T follicular helper cell (primary cell): ENCODE data around the gene RABGEF1.
"Not testable (repeated sequence)": the region's sequence is repeated elsewhere in the genome, so short reads cannot be mapped to it uniquely, and the experiment has no call there.

Experiments used
- DNase-seq: peaks from one replicate; pipeline ENCODE4 v3.0.0-alpha.2; 2020; ENCODE audit warnings: low read depth

RABGEF1 gene

GRCh38 chr7:66815186-66815875 lies 74.8 kb downstream of the RABGEF1 start:
- not testable (repeated sequence) for DNase-seq

GRCh38 chr7:66815951-66816350 lies 75.4 kb downstream of the RABGEF1 start:
- DNase-seq: no peak

DNA sequence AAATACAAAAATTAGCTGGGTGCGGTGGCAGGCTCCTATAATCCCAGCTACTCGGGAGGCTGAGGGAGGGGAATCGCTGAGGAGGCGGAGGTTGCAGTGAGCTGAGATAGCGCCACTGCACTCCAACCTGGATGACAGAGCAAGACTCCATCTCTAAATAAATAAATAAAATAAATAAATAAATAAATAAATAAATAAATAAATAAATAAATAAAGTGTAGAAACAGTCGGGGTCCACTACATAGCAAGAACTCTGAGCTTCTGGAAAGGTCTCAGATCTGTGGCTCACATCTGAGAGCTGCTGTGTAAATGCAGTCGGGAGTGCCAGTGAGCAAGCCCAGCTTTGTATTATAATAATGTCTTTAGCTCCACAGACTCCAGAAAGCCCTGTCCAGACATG lies 76.1 kb downstream of the RABGEF1 start:
- not testable (repeated sequence) for DNase-seq

DNA sequence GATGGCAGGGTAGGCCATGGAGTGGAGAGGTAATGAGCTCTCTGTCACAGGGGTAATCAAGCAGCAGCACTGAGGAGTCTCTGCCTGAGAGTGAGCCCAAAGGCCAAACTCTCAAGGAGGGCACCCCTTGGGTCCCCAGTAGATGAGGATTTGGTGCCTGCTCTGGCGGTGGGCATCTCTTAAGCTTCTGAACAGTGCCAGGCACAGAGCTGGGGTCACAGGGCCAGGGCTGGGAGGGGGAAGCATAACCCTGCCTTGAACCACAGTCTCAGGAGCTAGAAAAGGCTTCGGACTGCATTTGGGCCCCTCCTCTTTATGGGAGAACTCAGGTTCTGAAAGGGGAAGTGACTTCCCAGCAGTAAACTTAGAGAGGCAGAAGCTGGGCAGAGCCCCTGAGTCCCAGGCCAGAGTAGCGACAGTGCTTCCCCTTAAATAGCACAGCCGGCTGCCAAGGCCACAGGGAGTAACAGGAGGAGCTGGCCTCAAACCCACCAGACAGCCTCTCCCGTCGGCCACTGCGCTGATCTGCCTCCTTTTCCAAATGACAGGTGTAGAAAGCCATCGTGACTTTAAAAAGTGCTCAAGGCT lies 76.8 kb downstream of the RABGEF1 start:
- DNase-seq: not testable (repeated sequence)

DNA sequence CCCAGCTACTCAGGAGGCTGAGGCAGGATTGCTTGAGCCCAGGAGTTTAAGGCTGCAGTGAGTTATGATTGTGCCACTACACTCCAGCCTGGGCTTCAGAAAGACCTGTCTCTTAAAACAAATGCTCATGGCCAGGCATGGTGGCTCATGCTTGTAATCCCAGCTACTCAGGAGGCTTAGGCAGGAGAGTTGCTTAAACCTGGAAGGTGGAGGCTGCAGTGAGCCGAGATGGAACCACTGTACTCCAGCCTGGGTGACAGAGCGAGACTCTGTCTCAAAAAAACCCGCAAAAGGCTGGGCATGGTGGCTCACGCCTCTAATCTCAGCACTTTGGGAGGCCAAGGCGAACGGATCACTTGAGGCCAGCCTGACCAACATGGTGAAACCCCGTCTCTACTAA lies 77.4 kb downstream of the RABGEF1 start:
- not testable (repeated sequence) for DNase-seq

GRCh38 chr7:66824041-66824440 lies 83.5 kb downstream of the RABGEF1 start:
- DNase-seq: no peak

- not testable (repeated sequence) for DNase-seq
These were observed 85.0 kb downstream of the RABGEF1 start for GRCh38 chr7:66825538-66825937.

- no peak for DNase-seq
These were observed 86.1 kb downstream of the RABGEF1 start for GRCh38 chr7:66826649-66827048.

DNA sequence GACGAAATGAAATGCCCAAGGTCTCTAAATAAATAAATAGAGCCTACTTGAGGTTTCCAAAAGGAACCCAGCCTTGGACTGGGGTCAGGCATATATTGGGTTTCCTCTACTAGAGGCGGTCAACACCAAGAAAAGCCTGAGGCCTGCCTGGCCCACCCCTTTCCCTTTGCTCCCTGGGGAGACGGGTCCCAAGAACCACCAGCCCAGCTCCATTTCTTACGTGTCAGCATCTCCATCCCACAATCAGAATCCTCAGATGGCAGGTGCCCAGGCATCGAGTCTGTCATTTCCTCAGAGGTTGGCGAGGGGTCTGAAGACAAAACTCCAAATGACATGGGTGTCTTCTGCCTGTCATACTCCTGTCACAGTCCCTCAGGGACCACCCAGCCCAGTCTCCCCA lies 90.4 kb downstream of the RABGEF1 start:
- DNase-seq: not testable (repeated sequence)

DNA sequence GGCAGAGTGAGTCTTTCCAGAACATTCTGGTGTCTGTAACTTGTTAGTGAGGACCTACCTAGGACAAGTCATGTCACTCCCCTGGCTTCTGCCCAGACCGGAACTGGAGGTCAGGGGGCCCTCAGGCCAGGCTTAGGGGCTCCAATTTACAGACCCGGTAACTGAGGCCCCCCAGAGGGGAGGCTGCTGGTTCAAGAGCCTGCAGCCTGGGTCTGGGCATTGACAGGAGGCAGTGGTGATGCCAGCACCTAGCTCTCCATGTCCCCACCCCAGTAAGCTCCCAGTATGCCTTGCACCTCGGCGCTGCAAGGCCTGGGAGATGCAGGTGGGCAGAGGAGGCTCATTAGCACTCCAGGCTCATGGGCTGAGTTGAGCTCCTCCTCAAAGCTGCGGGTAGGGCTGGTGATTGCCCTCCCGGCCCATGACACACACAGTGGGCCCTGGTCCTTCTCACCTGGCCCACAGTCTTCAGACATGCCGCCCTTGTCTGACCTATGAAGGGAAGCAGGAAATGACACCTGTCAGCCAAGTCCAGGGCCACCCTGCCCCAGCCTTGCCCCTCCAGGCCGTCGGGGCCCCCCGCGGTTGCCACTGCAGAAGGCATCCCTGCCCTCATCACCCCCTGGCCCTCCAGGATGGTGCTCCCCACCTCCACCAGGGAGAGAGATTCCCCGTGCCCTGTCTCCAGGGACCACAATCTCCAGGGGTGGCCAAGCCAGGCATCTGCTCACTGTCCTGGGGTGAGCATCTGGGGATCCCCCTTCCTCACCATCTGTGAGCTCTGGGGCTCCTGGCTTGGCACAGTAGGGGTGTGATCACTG lies 92.2 kb downstream of the RABGEF1 start:
- DNase-seq: no peak

DNA sequence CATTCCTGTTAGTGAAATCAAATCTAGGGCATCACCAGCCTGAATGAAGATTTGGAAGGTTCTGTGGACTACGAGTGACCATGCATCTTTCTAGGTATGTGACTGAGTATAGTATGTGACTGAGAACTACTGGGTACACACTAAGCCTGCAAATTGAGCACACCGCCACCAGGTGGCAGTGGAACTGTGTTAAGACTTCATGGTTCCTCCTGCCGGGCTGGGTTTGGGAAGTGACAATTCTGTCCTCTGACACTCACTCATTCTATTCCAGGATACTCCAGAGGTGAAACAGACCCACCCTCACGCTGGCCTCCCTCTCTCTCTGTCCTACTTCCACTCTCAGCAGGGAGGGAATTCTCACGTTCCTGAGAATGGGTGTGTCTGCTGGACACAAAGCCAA lies 96.5 kb downstream of the RABGEF1 start:
- DNase-seq: no peak

DNA sequence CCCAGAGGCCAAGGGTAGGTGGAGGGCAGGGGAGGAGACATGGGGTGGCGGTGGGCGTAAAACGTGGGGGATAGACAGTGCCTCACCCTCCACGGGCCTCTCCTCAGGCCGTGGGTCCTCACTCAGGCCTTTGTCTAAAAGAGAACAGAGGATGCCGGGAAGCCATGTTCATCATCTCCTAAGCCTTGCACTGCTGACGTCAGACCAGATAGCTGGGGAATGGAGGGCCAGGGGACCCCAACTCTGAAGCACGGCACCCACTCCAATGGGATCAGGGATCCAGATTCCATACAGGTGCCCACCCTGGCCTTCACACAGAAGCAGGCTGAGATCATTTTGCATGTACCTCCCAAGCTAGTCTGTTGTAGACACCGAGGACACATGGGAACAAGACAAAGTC lies 97.1 kb downstream of the RABGEF1 start:
- no peak for DNase-seq

GRCh38 chr7:66839814-66840213 lies 99.3 kb downstream of the RABGEF1 start:
- no peak for DNase-seq

- DNase-seq: no peak
These were observed 99.8 kb downstream of the RABGEF1 start for GRCh38 chr7:66840316-66840715.

DNA sequence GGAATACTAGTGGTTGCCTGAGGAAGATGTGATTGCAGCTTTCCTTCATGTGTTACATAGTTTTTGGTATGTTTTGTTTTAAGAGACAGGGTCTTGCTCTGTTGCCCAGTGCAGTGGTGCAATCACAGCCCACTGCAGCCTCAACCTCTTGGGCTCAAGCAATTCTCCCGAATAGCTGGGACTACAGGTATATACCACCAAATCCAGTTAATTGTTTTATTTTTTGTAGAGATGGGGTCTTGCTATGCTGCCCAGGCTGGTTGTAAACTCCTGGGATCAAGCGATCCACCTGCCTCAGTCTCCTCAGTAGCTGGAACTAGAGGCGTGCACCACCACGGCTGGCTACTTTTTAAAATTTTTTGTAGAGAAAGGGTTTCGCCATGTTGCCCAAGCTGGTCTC lies 101.4 kb downstream of the RABGEF1 start:
- no peak for DNase-seq

DNA sequence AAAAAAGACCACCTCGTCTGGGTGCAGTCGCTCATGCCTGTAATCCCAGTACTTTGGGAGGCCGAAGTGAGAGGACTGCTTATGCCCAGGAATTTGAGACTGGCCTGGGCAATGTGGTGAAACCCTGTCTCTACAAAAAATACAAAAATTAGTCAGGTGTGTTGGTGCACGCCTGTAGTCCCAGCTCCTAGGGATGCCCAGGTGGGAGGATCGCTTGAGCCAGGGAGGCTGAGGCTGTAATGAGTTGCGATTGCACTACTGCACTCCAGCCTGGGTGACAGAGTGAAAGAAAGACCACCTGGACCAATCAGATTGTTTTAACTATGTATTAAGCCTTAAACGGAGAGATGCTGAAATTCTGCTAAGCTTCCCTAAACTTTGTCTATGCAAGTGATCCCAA lies 103.0 kb downstream of the RABGEF1 start:
- not testable (repeated sequence) for DNase-seq

GRCh38 chr7:66844552-66845378 lies 104.2 kb downstream of the RABGEF1 start:
- peak; percentile 99 for DNase-seq

DNA sequence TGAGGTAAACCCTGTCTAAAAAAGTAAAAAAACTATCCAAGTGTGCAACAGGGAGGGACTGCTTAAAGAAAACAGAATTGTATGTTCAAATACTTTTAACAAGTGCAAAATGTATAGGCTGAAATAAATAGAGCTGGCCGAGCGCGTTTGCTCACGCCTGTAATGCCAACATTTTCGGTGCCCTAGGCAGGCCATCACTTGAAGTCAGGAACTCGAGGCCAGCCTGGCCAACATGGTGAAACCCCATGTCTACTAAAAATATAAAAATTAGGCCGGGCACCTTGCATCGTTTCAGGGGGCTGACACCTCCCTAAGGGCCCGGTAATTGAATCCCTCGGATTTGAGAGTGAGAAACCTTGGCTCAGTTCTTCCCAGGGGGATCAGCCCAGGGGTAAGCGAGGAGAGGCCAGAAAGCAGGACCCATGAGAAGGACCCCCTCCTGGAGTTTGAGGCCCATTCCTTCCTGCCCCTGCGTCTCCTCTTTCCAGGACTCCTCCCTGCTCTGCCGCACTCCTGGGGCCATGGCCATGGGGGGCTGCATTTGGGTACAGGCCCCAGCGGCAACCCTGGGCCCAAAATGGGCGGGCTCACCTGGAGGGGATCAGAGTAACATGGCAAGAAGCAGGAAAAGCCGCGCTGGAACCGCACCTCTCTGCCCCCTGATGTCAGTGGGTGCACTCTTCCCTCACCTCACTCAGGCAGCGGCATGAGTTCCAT lies 105.0 kb downstream of the RABGEF1 start:
- no peak for DNase-seq

- not testable (repeated sequence) for DNase-seq
These were observed 105.5 kb downstream of the RABGEF1 start for GRCh38 chr7:66846096-66846445.

GRCh38 chr7:66847523-66847855 lies 107.0 kb downstream of the RABGEF1 start:
- DNase-seq: not testable (repeated sequence)
